ENCODE results near the gene MSMP.

GRCh38 chr9:35763181-35763580 lies 9.1 kb upstream of the MSMP start:
- no peak for TF ChIP-seq CTCF (IDR thresholded peaks at IDR 0.05 in 4 of 5, conservative IDR thresholded peaks at IDR 0.05 in 1 of 5)
- TF ChIP-seq POLR2A (IDR thresholded peaks at IDR 0.05): no peak

Data from gastrocnemius medialis (tissue), 4 donors.